HG03025 (cell line): ENCODE data around the gene TEDC1.

ENCODE experiments used
- ATAC-seq: cut with Tn5 transposase; IDR thresholded peaks from one replicate; pipeline ENCODE4 v1.9.1; 2021; ENCODE audit warnings: mild to moderate bottlenecking, moderate library complexity; ENCODE audit not compliant: unreplicated experiment, low FRiP score

The TEDC1 gene

DNA sequence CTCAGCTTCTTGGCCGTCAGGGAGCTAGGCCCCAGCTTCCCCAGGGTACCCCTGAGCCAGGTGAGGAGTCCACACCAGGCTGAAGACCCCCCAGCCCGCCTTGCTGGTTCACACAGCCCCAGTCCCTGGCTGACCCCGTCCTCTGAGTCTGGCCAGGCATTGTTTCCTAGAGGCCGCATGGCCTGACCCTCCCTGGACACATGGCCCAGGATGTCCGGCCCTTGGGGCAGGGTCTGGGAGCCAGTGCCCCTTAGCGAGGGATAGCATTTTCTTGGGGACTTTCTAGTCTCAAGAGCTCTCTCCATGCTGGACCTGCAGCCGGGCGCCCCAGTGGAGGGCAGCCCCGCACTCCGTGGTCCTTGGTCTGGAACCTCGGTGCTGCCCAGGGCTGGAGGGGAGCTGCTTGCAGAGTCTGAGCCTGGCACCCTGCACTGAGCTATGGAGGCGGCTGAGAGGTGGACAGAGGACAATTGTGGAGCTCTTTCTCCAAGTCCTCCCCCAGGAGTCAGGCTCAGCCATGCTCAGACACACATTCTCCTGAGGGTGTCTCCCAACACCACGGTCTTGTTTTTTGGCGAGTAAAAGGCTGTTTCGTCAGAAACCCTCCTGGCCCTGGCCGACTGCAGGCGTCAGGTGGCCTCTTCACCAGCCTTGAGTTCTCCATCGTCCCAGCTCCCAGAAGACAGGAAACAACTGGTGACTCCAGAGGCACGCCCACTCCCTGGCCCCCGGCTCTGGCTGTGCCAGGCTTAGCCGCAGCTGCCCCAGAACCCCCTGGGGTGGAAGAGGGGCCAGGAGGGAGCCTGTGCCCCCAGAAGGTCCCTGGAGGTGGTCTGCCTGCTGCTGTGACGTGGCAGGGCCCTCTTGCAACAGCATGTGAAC lies 34.1 kb upstream of the TEDC1 start:
- ATAC-seq: no peak

DNA sequence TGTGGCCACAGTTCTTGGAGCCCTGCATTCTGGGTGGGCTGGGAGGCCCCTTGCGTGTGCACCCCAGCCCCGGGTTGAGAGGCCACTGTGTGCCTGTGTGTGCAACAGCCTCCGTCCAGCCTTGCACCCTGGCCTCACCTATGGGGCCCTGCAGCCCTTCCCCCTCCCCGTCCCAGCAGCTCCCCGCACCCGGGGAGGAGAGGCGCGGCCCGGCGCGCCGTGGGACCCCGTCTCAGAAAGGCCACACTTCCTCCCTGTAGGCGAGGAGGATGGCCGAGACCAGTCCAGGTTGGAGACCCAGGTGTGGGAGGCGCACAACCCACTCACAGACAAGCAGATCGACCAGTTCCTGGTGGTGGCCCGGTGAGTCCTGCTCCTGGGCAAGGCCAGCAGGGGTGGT lies 33.0 kb upstream of the TEDC1 start:
- ATAC-seq: no peak

DNA sequence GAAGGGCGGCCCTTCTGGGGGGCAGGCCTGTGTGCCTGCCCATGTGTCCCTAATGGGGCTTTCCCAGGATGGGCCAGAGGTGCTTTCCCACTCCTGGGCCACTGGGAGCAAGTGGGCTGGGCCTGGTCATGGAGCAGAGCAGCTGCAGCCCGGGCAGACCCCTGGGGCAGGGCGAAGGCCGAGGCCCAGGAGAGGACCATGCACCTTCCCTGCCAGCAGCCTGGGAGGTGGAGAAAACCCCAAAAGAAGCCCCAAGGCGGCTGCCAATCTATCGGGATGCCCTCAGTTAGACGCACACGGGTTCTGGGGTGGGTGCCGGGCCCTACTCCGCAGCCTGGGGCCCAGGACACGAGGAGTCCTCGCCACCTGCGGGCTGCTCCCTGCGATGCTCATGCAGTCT lies 32.5 kb upstream of the TEDC1 start:
- no peak for ATAC-seq

DNA sequence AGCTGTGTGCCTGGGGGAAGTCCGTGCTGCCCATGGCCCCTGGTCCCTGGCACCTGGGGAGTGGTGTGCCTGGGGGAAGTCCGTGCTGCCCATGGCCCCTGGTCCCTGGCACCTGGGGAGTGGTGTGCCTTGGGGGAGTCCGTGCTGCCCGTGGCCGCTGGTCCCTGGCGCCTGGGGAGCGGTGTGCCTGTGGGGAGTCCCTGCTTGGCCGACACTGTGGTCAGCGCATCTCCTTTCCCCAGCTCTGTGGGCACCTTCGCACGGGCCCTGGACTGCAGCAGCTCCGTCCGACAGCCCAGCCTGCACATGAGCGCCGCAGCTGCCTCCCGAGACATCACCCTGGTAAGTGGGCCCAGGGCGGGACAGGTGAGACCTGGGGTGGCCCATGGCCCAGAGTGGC lies 30.9 kb upstream of the TEDC1 start:
- ATAC-seq: no peak

DNA sequence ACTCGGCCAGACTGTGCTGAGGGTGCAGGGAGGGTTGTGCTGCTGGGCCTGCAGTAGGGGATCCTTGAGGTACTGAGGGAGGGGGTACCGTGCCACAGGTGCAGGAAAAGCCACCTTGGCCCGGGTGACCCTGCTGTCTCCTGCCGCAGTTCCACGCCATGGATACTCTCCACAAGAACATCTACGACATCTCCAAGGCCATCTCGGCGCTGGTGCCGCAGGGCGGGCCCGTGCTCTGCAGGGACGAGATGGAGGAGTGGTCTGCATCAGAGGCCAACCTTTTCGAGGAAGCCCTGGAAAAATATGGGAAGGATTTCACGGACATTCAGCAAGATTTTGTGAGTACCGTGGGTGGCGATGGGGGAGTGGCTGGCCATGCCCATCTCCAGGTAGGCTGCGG lies 30.4 kb upstream of the TEDC1 start:
- no peak for ATAC-seq

DNA sequence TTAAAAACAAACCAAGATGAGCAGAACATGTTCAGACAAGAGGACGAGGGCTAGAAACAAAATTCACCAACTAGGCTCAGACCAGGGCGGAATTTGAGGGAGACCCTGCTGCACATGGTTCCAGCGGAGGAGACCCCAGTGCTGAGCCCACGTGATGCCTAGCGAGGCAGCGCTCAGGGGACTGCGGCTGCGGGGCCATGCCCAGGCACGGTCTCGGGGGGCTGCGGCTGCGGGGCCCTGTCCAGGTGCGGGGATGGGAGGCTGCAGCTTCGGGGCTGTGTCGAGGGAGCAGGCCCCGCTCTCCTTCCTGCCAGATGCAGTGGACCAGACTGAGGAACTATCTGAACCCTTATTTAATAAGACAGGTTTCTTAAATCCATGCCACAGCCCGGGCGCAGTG lies 29.1 kb upstream of the TEDC1 start:
- no peak for ATAC-seq

DNA sequence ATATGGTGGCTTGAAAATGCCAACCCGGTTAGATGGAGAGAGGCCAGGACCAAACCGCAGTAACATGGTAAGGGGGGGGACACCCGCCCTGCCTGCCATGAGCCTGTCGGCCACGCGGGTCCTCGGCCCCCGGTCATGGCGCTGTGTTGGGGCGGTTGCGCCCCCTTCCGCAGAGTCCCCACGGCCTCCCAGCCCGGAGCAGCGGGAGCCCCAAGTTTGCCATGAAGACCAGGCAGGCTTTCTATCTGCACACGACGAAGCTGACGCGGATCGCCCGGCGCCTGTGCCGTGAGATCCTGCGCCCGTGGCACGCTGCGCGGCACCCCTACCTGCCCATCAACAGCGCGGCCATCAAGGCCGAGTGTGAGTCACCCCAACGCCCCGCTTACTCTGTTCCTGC lies 26.5 kb upstream of the TEDC1 start:
- ATAC-seq: no peak

DNA sequence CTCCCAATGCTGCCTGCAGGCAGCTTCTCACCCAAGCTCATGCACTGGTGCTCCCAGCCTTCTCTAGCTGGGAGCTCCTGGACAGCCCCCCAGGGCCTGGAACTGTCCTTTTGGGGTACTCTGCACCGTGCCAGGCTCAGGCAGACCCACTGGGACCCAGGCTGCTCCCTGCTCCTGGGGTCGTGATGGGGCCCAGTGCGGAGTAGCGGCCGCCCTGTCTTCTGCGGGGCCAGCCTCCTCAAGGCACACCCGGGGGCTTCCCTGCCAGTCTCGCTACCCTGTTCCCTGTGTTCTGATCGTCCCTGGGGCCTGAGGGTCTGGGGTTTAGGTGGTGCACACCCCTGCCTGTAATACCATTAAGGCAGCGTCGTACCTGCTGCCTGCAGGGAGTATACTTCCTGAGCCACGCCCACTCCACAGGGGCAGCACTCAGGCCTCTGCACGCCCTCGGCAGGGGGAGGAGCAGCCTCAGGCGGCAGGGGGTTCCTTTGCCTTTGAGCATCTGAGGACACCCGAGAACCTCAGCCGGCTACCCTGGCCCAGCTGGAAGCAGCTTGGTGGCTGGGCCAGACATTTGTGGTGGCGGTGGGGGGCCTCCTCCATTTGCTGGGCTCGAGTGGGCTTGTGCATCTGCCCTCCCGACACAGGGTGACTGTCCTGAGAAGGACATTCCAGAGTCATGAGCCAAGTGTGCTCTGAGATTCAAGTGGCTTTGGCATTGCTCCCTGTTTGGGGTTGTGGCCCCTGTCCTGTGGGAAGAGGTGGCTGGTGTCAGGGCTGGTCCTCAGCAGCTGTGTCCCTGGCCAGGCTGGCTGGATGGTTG lies 25.6 kb upstream of the TEDC1 start:
- ATAC-seq: no peak

DNA sequence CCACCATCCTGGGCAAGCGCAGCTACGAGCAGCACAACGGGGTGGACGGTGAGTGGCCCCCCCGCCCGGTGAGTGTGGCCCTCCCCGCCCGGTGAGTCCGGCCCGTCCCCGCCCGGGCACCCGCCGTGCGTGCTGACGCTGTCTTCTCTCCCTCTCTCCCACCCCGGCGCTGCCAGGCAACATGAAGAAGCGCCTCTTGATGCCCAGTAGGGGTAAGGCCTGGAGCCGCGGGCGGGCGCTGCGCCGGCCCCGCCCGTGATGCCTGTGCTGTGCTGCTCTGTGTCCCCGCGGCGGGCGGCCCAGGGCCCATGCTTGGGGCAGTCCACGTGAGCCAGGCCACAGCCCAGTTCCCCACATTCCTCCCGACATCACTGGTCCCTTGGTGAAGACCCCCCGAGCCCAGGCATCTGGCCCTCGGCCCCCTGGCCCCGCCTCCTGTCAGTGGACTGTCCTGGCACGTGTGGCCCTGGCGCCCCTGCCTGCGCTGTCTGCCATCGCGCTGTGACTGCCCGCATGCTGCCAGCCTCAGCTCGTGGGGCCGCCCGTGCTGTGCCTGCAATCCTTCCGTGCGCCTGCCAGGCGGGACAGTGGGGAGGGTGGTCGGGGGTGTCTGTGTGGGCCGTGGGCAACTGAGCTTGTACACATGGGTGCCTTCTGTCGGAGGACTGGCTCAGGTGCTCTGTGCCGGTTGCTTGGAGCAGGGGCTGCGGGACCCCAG lies 24.4 kb upstream of the TEDC1 start:
- ATAC-seq: no peak

DNA sequence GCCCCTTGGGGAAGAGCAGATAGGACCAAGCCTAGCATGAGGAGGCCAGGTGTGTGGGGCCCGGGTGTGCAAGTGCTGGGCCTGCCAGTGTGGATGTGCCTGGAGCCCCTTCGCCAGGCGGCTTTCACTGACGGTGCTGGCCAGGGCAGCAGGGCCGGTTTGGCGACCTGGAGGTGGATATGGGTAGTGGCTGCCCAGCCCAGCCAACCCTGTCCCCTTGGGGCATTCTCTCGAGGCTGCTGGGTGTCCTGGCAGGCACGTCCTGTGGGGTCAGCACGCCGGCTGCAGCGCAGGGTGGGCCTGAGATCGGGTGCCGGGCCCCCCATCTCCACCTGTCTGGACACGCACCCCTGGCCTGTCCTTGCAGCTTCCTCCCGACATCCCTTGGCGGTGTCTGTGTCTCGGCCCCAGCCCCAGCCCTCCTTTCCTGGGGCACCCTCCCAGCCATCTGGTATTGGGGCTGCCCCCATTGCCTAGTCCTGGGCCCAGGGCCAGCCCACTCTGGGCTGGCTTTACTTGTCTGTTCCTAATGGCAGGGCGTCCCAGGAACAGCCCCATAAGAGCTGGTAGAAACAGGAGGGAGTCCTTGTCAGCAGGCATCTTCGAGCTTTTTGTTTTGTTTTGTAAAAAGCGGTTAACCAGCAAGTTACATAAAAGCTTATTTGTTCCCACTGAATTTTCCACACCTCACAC lies 23.7 kb upstream of the TEDC1 start:
- ATAC-seq: no peak

DNA sequence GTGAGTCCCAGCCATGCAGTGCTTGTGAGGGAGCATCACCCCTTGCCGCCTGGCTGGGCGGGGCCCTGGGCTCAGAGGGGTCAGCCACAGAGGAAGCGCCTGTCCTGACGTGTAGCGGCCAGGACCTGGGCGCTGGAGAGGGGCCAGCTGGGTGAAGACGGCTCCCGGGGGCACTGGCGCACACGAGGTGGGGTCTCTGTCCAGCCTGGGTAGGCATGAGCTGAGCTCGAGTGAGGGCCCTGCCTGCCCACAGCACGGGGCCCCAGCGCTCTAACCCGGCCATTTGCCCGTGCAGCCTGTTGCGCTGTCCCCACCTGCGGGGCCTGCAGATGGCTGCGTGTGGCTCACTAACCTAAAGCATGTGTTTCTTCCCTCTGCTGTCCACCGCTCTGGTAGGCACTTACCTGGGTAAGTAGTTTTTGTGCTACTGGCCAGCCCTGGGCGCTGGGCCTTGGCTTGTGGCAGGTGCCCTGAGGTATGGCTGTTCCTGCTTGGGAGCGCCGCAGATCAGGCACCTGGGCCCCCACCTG lies 23.0 kb upstream of the TEDC1 start:
- ATAC-seq: no peak

DNA sequence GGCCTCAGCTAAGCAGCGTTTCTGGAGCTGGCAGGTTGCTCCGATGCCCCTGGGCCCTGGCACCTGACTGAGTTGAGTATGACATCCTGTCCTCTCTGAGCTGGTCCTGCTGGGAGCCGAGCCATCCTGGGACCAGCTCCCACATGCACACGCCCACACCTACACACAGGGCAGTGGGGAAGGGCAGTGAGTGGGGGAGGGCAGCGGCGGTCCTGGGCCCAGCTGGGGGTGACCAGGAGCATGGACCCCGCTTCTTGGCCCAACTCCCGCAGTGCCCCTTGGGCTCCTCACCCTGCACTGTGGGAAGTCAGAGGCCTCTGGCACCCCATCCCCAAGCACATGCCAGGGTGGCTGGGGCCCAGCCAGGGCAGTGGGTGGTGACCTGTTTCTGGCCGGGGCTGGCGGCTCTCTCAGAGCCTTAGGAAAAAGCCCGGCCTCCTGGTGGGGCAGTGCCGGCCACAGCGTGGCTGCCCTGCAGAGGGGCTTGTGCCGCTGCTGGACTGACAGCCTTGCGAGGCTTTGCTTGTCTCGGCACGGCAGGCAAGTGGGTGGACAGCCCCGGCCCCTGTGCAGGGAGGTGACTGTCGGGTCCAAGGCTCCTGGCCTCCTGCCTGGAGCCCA lies 22.3 kb upstream of the TEDC1 start:
- ATAC-seq: no peak

DNA sequence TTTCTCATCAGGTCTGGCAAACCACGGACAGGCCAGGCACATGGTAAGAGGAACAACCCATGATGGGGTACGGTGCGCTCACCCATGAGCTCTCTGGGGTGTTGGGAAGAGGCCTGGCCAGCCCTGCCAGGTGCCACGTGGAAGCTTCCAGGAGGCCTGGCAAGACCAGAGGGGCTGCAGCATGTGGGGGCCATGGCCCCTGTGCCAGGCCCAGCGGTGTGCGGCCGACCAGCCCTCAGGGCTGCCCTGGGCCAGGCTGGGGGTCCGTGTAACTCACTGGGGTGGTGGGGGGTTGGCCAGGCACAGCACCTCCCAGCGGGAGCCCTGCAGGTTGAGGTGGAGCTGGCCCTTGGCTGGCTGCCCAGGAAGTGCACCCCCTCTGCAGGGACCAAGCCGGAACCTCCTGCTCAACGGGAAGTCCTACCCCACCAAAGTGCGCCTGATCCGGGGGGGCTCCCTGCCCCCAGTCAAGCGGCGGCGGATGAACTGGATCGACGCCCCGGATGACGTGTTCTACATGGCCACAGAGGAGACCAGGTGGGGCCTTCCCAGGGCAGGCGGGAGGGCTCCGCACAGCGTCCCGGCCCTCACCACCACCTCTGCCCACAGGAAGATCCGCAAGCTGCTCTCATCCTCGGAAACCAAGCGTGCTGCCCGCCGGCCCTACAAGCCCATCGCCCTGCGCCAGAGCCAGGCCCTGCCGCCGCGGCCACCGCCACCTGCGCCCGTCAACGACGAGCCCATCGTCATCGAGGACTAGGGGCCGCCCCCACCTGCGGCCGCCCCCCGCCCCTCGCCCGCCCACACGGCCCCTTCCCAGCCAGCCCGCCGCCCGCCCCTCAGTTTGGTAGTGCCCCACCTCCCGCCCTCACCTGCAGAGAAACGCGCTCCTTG lies 21.3 kb upstream of the TEDC1 start:
- no peak for ATAC-seq

DNA sequence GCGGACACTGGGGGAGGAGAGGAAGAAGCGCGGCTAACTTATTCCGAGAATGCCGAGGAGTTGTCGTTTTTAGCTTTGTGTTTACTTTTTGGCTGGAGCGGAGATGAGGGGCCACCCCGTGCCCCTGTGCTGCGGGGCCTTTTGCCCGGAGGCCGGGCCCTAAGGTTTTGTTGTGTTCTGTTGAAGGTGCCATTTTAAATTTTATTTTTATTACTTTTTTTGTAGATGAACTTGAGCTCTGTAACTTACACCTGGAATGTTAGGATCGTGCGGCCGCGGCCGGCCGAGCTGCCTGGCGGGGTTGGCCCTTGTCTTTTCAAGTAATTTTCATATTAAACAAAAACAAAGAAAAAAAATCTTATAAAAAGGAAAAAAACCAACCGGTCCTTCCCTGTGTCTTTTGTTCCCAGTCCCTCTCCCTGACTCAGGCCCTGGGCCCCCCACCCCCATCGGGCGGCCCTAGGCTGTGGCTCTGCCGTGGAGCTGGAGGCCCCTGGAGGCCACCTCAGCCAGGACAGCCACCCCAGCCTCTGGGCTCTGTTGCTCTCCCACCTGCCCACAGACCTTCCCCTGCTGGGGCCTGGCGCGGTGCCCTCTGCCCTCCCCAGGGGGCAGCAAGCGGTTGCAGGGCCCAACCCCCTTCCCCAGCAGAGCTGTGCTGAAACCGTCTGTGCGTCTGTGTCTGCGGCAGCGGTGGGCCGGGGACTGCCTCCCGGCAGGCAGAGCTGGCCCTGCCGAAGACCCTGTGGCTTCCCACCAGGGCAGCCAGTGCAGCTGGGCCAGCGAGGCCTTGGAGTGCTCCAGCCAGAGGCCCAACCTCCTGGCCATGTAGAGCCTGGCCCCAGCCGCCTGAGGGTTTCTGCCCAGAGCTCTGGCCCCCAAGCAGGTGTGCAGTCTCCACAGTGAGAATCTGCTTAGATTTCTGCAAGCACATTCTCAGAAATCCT lies 20.4 kb upstream of the TEDC1 start:
- ATAC-seq: no peak

DNA sequence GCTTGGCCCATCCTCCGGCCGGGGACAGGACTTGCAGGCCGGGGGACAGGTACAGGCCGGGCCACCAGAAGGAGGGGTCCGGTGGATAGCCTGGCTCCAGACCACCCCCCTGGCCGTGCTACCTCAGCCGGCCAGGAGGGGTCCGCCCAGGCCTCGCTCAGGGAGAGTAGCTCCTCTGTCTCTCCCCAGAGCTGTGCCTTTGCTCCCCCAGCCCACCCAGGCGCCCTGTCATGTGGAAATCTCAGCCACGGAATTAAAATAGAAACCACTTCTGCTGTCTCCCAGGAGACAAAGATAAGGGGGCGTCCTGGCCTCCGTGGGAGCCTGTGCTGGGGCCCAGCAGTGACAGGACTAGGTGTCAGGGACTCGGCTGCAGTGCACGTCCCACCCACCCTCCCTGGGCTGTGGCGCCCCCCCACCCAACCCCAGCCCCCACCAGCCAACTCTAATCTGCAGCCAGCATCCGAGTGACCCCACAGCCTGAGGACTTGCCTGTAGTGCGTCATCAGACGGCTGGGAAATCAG lies 19.7 kb upstream of the TEDC1 start:
- ATAC-seq: no peak

DNA sequence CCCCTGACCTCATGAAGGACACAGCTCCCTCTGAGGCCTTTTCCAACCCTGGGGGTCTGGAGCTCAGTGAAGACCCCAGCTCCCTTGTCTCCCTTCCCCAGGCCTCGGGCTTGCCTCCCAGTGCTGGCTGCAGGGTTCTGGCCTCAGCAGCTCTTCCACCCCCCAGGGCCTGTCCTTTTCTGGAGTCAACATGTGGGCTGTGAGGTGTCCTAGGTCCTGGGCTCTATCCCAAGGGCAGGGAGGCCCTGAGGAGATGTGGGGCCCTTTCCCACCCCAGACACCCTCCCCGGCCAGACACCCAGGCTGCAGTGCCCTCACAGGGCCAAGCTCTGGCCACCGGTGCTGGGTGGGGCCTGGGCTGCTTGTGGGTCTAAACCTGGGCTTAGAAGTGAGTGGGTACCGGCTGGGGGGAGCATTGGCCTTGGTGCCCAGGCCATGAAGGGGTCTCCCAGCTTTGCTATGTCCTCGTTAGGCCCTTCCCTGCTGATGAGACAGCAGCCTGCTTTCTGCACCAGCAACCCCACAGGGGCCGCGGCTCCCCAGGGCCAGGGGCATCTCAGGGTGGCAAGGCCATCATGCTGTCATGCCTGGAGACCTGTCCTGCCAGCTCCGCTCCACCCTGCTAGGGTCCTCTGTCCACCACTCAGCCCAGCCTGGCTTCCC lies 19.1 kb upstream of the TEDC1 start:
- no peak for ATAC-seq

DNA sequence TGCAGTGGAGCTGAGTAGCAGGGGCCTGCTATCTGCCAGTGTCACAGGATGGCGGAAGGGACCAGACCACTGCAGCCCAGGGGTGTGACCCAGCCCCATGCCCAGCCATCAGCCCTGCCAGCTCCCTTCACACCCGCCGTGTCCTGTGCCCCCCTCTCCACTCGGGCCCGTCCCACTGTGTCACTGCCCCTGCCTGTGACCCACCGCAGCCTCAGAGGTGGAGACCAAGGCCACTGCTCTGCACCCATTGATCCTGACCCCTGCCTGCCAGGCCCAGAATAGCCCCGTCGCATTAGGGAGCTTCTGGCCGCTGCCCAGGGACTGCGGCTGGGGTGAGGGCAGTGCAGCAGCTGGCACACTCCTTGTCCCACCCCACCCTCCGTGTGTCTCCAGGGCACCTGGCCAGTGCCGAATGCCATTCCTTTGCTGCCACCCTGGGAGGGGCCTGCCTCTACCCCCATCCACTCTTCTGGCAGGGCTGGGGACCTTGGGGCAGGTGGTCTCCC lies 18.5 kb upstream of the TEDC1 start:
- no peak for ATAC-seq
